ENCODE results near the gene RWDD1.

The RWDD1 gene

GRCh38 chr6:116615937-116616736 is 44.8 kb downstream of the RWDD1 start, which contains the start of gene RSPH4A:
Gene RSPH4A, plus strand, starts transcription at chr6:116616479. Its CDS starts 145 bp downstream, at chr6:116616624.
- peak; percentile 11 for DNase-seq (ENCODE audit: low read depth)

- no peak for DNase-seq (ENCODE audit: low read depth)
Observed at GRCh38 chr6:116616737-116617053, 45.4 kb downstream of the RWDD1 start.

GRCh38 chr6:116624036-116624805 is 52.9 kb downstream of the RWDD1 start:
- no peak for DNase-seq (ENCODE audit: low read depth)

GRCh38 chr6:116625872-116626271 is 54.6 kb downstream of the RWDD1 start:
- DNase-seq (ENCODE audit: low read depth): no peak

- no peak for DNase-seq (ENCODE audit: low read depth)
Observed at GRCh38 chr6:116629563-116629981, 58.3 kb downstream of the RWDD1 start.

GRCh38 chr6:116631379-116631990 is 60.2 kb downstream of the RWDD1 start:
- no peak for DNase-seq (ENCODE audit: low read depth)

GRCh38 chr6:116633685-116634084 is 62.4 kb downstream of the RWDD1 start:
- no peak for DNase-seq (ENCODE audit: low read depth)

Data from stimulated activated CD8-positive, alpha-beta memory T cell treated with anti-CD3 and anti-CD28 coated beads, Interleukin-15, amount 100 ng/mL, for 1 hour (primary cell).